HL-60/S4 treated with phorbol 12-myristate 13-acetate at 8.2 ng/mL for 4 days and 3 days (cell line): ENCODE results near the gene PAPPA2.

Experiments used
- in situ Hi-C: fragments of 300-500 bp; cut with MboI; formaldehyde crosslinking; loops from 2 replicates; pipeline ENCODE4 v1.15.0; 2022; ENCODE audit warnings: low sequenced_read_pairs

PAPPA2 gene

DNA sequence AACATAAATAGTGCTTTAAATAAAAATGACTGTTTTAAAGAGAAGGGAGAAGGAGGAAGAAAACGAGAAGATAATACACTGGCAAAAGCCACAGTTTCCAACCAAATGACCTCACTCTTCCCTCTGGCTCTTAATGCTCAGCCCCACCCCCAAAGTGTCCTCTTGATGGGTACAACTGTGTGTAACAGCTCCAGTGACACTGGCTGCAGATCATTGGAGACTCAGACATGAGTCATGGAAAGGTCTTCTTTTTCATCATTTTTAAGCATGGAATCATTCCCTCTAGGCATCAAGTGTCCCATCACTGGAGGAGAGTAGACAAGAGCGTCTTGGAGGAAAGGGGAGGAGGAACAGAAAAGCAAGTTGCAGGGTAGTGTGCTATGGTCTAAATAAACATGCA, 333.0 kb downstream of the PAPPA2 start:
- in situ Hi-C loops = no loop called here

DNA sequence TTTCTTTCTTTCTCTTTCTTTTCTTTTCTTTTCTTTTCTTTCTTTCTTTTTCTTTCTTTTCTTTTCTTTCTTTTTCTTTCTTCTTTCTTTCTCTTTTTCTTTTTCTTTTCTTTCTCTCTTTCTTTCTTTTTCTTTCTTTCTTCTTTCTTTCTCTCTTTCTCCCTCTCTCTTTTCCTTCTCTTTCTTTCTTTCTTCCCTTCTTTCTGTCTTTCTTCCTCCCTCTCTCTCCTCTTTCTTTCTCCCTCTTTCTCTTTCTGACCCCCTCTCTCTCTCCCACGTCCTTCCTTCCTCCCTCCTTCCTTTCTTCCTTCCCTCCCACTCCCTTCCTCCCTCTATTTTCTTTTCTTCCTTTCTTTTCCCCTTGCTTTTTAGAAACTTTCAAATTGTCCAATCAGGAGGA, 333.6 kb downstream of the PAPPA2 start:
- in situ Hi-C loops = no loop called here

DNA sequence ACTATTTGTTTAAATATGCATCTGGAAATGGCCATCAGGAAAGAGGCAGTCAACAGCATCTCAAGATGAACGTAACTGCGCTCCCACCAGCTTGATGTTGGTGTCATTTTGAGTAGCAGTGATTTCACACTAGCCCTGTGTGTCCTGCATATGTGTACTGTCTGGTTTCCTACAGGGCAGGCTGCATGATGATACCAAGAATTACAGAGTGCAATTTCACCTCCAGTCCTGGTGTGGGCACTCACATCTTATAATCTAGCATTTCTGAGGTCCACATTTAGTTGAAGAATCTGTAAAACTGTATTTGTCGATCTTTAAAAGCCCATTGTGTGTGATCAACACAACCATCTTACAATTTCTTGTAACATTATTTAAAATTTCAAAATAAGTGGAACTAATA, 336.4 kb downstream of the PAPPA2 start:
- in situ Hi-C loops = no loop called here

DNA sequence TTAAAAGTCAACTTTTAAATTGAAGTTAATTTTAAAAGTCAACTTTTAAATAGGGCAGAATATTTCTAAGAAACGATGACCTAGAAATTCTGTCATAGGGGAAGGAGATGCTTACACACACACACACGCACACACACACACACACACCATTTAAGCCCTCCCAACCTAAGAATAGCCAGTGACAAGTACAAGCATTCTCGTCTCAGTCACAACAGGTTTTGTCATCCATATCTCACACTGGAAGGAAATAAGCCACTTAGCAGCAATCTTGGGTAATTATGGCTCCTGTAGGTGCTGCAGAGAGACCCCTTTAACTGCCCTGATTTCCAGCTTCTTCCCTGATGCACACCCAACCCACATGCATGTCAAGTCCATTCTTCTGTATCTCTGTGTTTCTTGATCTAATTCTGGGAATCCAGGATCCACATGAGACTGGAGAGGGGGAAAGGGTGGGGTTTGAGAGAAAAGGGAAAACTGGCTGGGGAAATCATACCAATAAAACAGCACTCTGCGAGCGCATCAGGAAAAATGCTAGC, 338.1 kb downstream of the PAPPA2 start:
- in situ Hi-C loops = no loop called here

DNA sequence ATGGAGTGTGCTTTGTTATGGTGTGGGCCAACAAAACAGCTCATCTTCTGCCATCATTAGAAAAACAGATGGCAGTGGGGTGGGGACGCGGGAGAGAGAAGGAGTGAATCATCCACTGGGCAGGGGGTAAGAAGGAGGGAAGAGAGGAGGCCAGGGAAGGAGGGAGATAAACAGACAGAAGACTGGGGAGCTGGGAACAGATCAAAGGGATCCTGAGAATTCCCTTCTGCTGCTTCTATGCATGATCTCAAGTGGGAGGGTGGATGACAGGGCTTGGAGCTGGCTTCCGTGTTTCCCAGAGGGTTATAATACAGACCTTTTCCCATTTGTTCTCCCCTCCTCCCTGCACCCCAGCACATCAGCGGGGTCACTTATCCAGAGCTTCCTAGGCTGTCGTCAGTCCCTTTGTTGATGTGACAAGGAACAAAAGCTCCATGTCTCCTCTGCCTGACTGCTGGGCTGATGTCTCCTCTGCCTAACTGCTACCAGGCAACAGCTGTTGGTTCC, 338.6 kb downstream of the PAPPA2 start:
- in situ Hi-C loops = no loop called here

DNA sequence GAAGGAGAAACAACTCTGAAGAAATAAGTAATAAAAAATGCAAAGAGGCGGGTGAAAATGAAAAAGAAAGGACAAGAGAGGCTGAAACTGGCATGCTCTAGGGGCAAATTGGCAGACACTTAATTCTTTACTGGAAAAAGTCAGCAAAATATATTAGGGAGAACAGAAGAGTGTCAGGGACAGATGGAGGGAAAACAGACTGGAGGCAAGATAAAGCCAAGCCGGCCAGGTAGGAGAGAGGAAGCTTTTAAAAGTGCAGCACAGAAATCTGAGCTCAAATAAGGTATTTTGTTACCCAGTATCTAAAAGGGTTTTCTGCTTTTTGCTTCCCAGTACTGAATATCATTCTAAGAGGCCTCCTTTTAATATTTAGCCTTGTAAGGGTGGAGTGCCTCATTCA, 339.3 kb downstream of the PAPPA2 start:
- in situ Hi-C loops = no loop called here

DNA sequence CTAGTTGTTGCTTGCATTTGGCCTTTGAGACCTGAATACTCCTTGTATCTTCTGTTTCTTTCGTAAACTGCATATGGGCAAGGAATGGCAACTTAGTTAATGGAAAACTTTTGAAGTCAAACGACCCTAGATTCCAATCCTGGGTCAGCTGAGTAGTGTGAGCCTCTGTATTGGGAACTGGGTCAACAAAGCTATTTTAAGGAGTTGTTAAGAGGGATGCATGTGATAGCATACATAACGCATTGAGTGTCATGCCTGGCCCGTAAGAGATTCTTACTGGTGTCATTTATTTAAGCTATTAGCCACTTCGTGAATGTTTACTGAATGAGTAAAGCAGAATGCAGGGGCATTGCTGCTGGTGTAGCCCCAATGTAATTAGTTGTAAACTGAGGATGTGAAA, 340.1 kb downstream of the PAPPA2 start:
- in situ Hi-C loops = no loop called here

DNA sequence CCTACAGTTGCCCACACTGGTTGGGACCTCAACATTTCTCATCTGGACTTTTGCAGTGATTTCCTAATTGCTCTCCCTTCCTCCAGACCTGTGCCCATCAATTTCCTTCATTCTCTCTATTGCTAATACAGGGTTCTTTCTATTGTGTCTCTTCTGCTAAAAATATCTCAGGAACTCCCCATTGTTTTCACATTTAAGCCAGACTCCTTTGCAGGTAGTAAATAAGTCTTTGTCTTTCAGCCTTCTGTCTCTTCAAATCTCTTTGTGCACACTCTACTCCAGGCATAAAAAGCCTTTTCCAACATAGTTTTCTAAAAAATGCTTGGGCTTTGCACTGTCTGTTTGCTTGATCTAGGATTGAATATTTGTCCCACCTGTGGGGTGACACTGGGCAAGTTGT, 340.6 kb downstream of the PAPPA2 start:
- in situ Hi-C loops = no loop called here

DNA sequence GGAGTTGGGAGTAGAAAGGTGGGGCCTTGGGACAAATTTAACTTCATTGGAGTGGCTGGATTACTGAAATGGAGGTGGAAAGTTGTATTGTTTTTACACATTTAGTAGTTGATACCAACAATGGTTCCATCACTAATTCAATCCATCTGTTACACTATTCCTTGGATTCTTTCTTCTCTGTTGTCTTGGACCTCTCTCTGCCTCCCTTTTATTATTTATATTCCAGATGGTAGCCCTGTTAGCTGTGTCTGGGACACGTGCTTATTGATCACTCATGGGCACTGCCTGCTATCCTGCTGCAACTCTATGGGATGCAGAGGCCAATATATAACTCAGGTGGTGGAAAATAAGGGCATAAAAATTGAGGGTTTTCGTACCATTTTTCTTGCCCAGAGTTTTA, 346.3 kb downstream of the PAPPA2 start:
- in situ Hi-C loops = no loop called here

DNA sequence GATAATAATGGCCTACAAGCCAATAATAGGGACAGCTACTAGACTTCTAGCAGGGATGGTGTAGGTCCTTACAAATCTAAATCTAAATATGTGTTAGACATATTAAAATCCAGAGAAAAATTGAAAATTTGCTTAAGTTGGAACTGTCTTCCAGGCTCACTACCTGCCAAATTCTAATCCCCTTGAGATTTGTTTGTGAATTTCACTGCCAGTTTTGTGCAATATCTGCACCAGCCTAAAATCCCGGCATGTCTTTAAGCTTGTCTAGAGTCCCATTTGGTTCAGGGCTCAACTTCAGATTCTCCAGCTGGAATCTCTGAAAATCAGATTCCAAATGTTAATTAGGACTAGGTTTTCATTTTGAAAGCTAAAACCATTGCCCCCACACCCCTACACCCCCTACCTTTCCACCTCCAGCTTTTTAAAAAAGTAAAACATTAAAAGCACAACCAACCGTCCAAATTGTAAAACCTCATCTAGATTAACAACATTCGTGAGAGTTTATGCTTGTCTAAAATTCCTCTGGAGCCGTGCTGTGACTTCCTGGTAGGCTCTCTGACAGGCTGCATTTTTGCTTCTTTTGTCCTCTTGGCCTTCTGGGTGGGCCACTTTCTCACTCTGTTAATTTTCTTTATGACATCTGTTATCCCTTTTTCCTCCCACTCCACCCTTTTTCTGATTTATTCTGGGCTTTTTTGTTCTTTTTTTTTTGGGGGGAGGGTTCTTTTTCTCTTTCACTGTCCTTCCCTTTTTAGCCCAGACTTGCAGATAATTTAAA, 348.7 kb downstream of the PAPPA2 start:
- in situ Hi-C loops = no loop called here

DNA sequence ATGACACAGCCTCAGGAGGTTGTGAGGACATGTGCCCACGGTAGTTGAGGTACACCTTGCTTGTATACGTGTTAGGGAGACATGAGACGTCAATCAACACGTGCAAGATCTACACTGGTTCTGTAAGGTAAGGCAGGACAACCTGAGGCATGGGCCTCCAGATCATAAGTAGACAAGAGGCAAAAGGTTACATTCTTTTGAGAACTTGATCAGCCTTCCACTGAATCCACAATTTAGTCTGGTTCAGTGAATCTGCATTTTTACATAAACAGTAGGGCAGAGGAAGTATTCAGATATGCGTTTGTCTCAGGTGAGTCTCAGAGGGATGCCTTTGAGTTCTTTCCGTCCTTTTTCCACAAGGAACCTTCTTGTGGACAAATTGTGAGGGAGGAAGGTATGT, 352.6 kb downstream of the PAPPA2 start:
- in situ Hi-C loops = no loop called here

DNA sequence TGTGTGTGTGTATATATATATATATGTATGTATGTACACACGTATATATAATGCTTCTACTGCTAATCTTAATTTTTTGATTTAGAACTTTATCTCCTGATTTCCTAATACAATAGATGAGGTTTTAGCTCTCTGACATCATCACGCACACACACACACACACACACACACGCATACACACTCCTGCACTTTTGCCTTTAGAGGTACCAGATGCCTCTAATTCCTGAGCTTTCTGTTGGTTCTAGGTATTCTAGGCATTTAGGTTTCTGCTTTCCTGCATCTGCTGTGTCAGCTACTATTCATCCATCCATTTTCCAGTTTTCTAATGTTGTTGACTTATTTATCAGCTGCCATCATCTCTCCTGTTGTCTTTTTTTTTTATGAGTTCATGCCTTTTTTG, 353.3 kb downstream of the PAPPA2 start:
- in situ Hi-C loops = no loop called here

DNA sequence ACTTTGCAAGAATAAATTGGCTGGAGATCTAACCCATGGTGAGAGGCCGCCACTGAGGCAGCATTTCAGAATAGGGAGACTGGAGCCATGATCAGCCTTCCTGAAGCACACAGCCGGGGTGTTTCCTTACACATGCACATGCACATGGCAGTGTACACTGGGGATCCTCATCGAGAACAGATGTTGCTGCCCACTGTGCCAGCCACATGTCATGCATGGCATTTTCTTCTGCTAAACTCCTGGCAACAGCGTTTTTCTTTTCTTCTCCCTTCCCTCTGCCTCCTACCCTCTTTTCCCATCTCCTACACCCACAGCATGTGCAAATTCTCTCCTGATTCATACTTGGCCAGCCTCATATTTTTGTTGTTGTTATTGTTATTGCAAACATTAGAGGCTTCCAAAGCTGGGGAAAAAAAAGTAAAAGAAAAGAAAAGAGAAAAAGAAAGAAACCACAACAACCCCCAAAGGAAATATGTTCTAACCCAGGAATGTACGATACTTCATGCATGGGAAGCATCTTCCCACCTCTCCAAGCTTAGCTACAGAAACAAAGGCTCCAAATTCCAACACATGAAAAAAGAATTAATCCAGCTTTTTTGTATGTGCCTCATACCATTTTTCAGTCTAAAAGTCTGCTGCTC, 357.5 kb downstream of the PAPPA2 start:
- in situ Hi-C loops = no loop called here

DNA sequence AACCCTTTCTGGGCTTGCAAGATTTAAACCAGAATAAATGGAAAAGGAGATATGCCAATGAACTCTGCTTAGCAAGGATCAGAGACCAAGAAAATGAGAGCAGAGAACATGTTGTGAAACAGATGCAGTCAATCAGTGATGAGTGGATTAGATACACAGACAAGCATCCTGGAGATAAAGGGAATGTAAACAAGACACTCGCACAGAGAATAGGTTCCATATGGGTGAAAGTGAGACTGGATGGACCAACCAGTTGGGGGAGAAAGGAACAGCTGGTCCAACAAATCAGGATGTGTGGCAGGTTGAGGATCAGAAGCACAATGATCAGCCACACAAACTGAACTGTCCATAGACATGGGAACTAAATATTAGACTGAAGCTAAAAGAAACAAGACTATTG, 363.3 kb downstream of the PAPPA2 start:
- in situ Hi-C loops = no loop called here

DNA sequence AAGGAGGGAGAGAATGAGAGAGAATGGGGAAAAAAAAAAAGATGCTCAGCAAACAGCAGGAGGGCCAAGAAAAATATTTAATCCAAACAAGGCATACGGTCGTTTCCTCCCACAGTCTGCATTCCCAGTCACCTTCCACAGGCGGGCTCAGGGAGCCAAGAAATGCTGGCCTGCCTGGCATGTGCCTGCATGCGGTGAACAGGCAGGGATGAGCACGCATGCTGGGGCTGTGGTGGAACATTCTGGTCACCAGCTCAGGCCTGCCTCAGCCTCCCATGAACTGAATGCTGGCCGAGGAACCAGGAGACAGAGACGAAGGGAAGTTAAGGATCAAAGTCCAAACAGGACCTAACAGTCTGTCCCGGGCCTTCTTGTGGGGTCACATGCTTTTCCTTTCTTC, 366.3 kb downstream of the PAPPA2 start:
- in situ Hi-C loops = no loop called here

DNA sequence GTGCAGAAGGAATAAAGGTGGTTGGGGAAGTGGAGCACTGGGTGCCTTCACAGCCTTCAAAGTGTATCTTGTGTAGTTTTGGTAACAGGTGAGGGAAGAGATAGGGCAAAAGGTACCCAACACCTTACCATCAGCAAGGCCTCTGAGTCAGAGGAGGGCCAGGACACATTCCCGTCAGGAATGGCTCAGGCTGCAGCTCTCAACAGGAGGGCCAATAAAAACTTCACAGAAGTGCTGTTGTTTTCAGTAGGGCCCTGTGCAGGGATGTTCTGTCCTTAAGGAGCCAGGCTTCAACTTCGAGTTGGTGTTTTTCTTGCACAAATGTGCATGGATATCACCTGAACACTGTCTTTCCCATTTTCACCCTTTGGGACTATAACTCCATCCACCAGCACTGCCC, 368.2 kb downstream of the PAPPA2 start:
- in situ Hi-C loops = no loop called here

DNA sequence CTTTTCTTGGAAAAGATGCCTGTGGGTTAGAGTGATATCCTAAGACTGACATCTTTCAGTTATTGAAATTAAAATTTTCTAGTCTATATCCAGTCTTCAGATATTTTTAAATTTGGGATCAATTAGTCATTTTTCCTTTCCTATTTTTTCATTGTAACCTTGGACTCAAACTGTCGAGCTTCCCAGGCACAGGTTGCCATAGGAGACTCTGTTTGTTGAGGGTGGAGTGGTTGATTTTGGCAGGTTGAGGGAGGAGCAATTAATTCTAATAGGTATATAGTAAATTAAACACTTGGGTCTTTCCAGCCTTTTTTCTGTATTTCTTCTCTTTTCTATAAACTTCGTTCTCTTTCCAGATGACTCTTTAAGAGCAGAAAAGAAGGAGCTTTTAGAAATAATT, 374.7 kb downstream of the PAPPA2 start:
- in situ Hi-C loops = no loop called here

DNA sequence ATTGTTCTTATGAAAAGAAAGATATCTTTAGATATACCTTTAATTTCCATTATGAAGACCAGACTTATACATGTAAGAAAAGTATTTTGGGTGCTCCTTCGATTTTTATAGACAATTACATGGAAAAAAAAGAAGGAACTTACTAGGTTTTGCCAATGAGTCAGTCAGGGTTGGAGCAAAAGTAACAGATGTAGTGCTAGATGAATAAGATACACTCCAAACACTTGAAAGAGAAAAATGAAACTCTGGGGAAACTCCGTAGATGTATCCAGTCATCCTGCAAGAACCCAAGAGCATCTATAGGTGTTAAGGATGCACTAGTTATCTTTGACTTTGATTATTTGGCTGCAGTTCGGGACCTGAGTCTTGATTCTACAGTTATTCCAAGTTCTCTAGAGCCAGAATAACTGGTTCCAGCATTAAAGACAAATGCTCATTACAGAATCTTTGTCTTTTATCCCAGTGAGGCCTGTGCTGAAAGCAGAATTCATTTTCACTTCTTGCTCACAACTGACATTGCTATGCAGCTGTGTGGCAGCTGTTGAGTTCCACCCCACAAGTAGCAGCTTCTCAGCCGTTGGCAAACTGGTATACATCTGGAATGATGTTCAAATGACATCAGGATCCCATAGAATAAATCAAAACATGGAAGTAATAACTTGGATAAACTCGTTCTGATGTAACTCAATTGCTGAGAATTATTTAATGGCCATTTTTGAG, 375.5 kb downstream of the PAPPA2 start:
- in situ Hi-C loops = no loop called here

DNA sequence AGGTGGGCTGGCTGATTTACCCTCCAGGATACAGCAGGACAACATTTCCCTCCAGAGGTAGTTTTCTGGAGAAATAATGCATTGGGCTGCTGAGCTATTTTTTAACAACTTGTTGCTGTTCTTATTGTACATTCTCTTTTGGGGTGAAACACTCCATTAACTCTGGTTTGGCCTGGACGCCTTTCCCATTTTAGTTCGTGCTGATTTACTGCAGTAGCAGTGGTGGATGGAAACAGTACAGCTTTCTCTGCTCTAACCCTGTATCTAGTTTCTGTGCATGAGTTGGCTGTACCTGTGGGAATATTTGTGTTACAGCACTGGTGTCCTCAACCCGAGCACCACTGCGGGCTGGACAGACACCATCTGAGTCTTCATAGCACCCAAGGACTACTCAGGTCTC, 376.2 kb downstream of the PAPPA2 start:
- in situ Hi-C loops = no loop called here

DNA sequence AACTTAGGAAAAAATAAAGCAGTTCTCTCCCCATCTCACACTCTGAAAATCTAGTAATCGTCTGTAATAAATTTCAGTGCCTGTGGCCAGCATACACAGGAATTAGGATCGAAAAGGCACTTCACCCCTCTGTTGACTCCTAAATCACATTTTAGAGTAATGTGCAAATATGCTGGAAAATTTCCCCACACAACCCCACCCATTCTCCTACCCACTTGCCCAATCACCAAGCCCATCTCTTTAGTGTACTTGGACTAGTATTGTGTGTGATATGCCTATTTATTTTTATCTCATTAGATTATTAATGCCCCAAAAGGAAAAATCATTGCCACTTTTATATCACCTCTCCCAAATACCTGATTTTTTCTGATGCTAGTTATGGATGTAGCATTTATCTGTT, 378.3 kb downstream of the PAPPA2 start:
- in situ Hi-C loops = no loop called here

DNA sequence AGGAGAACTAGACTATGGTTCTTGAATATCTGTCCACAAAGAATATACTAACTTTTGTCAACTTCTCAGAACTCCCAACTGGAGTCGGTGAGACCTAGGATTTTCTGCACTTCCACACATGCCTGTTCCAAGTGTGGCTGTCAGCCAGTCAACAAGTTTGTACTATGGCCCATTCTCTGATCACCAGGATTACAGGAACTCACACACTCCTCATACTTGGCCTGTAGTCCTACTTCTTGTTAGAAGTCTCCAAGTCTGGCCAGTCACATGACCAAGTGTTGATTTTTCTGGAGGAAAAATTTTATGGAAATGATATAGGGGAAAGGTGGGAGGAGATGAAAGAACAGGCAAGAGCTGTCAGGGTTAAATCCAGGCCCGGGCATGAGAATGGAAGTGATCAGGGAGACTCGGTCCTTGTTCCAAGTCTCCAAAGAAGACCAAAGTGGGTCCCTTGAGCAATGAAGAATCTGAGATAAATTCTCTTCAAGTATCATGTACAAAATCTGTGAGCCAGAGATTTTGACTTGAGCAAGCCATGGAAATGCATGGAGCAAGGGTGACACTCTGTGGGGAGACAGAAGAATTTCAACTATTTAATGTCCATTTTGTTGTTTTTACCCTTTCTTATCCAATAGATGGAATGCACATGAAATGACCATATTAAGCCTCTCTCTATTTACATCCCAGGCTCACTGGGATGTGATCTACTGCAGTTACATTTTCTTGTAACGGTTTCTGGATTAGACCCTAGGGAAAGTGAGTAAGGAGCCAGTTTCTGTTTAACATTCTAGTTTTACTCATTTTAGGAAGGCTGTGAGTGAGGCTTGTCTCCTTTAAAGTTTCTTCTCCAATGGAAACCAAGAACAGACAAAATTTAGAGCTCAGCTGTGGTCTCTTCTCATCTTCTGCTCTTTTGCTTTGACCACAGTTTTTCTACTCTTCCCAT, 380.6 kb downstream of the PAPPA2 start:
- in situ Hi-C loops = no loop called here
